Mesothelial cell of epicardium (in vitro differentiated cells): ENCODE measurements around the gene BTBD17. TPM values are rescaled to one million over a fixed set of nuclear protein-coding genes. Genes with fewer than 3 reads are reported as not detected.

Source experiments
- DNase-seq, 2 experiments: peaks; one replicate each; pipeline ENCODE4 v3.0.0; 2021; ENCODE audit warnings: low spot score in 2 of 2; ENCODE audit not compliant: unreplicated experiment in 2 of 2
- H3K27ac Mint-ChIP-seq: 2 replicates; pipeline ENCODE4 v1.8.0; 2021; ENCODE audit warnings: mixed read lengths
- H3K27me3 Mint-ChIP-seq: 2 replicates; pipeline ENCODE4 v1.8.0; 2021; ENCODE audit warnings: low read depth, mixed read lengths
- H3K36me3 Mint-ChIP-seq: 2 replicates; pipeline ENCODE4 v1.8.0; 2021; ENCODE audit warnings: mixed read lengths
- H3K4me1 Mint-ChIP-seq: 2 replicates; pipeline ENCODE4 v1.8.0; 2021; ENCODE audit warnings: mixed read lengths
- H3K4me3 Mint-ChIP-seq: 2 replicates; pipeline ENCODE4 v1.8.0; 2021; ENCODE audit warnings: mild to moderate bottlenecking, moderate library complexity, mixed read lengths
- H3K9me3 Mint-ChIP-seq: 2 replicates; pipeline ENCODE4 v1.8.0; 2021; ENCODE audit warnings: mixed read lengths
- CTCF ChIP-seq: fragments of 200-600 bp; sonication (generic); IDR thresholded peaks from one replicate; pipeline ENCODE4 v1.5.0; 2021; ENCODE audit warnings: antibody characterized with exemption; ENCODE audit not compliant: unreplicated experiment
- total RNA-seq: library from RNA; stranded (reverse); gene quantifications from 3 replicates; pipeline ENCODE4 v1.2.1, GENCODE V29; 2021

BTBD17 gene
- total RNA-seq, 1 donor from 2014 or later: 0.16 TPM

GRCh38 chr17:74394275-74394950, 32.7 kb upstream of the BTBD17 start:
- Mint-ChIP-seq H3K4me3 (no peak overlapping the region), H3K36me3 (no peaks in the 10 kb centered on the region), H3K4me1 (peaks cover 15% of the 10 kb centered on the region), H3K27me3 (no peaks in the 10 kb centered on the region), H3K9me3 (no peaks in the 10 kb centered on the region), H3K27ac (no peak overlapping the region)
- no peak for DNase-seq
- TF ChIP-seq CTCF: no peak

- Mint-ChIP-seq H3K4me1 (peaks cover 20% of the 10 kb centered on the region), H3K27me3 (no peaks in the 10 kb centered on the region), H3K36me3 (no peaks in the 10 kb centered on the region), H3K27ac (no peak overlapping the region), H3K9me3 (no peaks in the 10 kb centered on the region), H3K4me3 (no peak overlapping the region)
- no peak for DNase-seq
- TF ChIP-seq CTCF: no peak
These were observed 31.8 kb upstream of the BTBD17 start for GRCh38 chr17:74393346-74393942.

- Mint-ChIP-seq H3K9me3 (no peaks in the 10 kb centered on the region), H3K36me3 (no peaks in the 10 kb centered on the region), H3K4me3 (no peak overlapping the region), H3K4me1 (peaks cover 20% of the 10 kb centered on the region), H3K27ac (no peak overlapping the region), H3K27me3 (no peaks in the 10 kb centered on the region)
- TF ChIP-seq CTCF: no peak
- no peak for DNase-seq
These were observed 31.2 kb upstream of the BTBD17 start for GRCh38 chr17:74392848-74393247.

- Mint-ChIP-seq H3K36me3 (no peaks in the 10 kb centered on the region), H3K9me3 (no peaks in the 10 kb centered on the region), H3K27me3 (no peaks in the 10 kb centered on the region), H3K4me1 (peaks cover 20% of the 10 kb centered on the region), H3K27ac (no peak overlapping the region), H3K4me3 (no peak overlapping the region)
- DNase-seq: no peak
- TF ChIP-seq CTCF: no peak
These were observed 30.1 kb upstream of the BTBD17 start for GRCh38 chr17:74391771-74392170.

GRCh38 chr17:74390680-74391653, 29.3 kb upstream of the BTBD17 start:
- DNase-seq: no peak
- no peak for TF ChIP-seq CTCF
- Mint-ChIP-seq H3K4me3 (no peak overlapping the region), H3K4me1 (peaks cover 20% of the 10 kb centered on the region), H3K36me3 (no peaks in the 10 kb centered on the region), H3K27me3 (no peaks in the 10 kb centered on the region), H3K27ac (peak overlapping the region; percentile 83), H3K9me3 (no peaks in the 10 kb centered on the region)
